ENCODE data around the gene LTBP1. TPM values are rescaled to one million over a fixed set of nuclear protein-coding genes. Genes with fewer than 3 reads are reported as not detected.

Gene LTBP1
- total RNA-seq, 2 experiments from 2014 or later: 0.18 TPM; not detected in 1

GRCh38 chr2:32925976-32926707, 20.6 kb upstream of the LTBP1 start:
- ATAC-seq (no peak), DNase-seq (no peak)
- Mint-ChIP-seq H3K9me3 (no peaks in the 10 kb centered on the region), H3K36me3 (ENCODE audit: low read depth) (no peaks in the 10 kb centered on the region), H3K27me3 (peaks cover 12% of the 10 kb centered on the region), H3K4me1 (ENCODE audit: low read depth) (no peaks in the 10 kb centered on the region), H3K27ac (no peak overlapping the region), H3K4me3 (no peak overlapping the region)
- intact Hi-C loops (cut with micrococcal nuclease): no loop called here
- TF ChIP-seq, protein P1, sequence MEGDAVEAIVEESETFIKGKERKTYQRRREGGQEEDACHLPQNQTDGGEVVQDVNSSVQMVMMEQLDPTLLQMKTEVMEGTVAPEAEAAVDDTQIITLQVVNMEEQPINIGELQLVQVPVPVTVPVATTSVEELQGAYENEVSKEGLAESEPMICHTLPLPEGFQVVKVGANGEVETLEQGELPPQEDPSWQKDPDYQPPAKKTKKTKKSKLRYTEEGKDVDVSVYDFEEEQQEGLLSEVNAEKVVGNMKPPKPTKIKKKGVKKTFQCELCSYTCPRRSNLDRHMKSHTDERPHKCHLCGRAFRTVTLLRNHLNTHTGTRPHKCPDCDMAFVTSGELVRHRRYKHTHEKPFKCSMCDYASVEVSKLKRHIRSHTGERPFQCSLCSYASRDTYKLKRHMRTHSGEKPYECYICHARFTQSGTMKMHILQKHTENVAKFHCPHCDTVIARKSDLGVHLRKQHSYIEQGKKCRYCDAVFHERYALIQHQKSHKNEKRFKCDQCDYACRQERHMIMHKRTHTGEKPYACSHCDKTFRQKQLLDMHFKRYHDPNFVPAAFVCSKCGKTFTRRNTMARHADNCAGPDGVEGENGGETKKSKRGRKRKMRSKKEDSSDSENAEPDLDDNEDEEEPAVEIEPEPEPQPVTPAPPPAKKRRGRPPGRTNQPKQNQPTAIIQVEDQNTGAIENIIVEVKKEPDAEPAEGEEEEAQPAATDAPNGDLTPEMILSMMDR (IDR thresholded peaks at IDR 0.05): no peak
- ChIA-PET POLR2A (no interaction called here), CTCF (no interaction called here)

DNA sequence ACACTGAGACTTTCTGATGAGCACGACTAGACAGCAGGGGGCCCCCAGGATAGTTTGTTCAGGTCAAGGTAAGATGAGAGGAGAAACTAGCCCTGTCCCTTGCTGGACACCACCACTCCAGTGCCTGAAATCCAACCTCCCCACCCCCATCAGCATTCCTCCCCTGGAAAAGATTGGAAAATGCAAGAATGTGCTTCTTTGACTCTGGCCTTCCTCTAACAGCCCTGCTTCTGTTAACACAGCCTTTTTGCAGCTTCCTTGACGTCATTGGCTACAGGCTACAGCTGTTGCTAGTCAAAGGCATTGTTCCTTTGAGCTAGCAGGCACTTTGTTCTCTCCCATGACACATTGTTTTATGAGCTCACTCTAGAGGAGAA, 20.1 kb upstream of the LTBP1 start:
- peaks cover 12% of the 10 kb centered on the region for H3K27me3 Mint-ChIP-seq
- DNase-seq: no peak
- CTCF ChIA-PET: no interaction called here

GRCh38 chr2:32930436-32930835, 16.3 kb upstream of the LTBP1 start:
- ChIA-PET CTCF (interaction anchor here (1.3 kb wide), 1 partner anchor 15 kb away, joined by 5 read pairs; no protein-coding TSS in a partner anchor), POLR2A (no interaction called here)
- Mint-ChIP-seq H3K36me3 (ENCODE audit: low read depth) (no peaks in the 10 kb centered on the region), H3K27me3 (peaks cover 7% of the 10 kb centered on the region), H3K9me3 (no peaks in the 10 kb centered on the region), H3K27ac (no peak overlapping the region), H3K4me1 (ENCODE audit: low read depth) (no peaks in the 10 kb centered on the region), H3K4me3 (no peak overlapping the region)
- intact Hi-C loops (cut with micrococcal nuclease): no loop called here
- TF ChIP-seq, protein P1 (IDR thresholded peaks at IDR 0.05): no peak
- ATAC-seq: no peak
- DNase-seq: no peak

More for the DNA sequence above, 20.1 kb upstream of the LTBP1 start:
- POLR2A ChIA-PET: no interaction called here
- TF ChIP-seq, protein P1 (IDR thresholded peaks at IDR 0.05): no peak
- Mint-ChIP-seq H3K9me3 (no peaks in the 10 kb centered on the region), H3K36me3 (ENCODE audit: low read depth) (no peaks in the 10 kb centered on the region), H3K4me3 (no peak overlapping the region), H3K4me1 (ENCODE audit: low read depth) (no peaks in the 10 kb centered on the region), H3K27ac (no peak overlapping the region)
- no peak for ATAC-seq
- intact Hi-C loops (cut with micrococcal nuclease): no loop called here

- no peaks in the 10 kb centered on the region for H3K36me3 Mint-ChIP-seq (ENCODE audit: low read depth)
- H3K27me3 Mint-ChIP-seq: peaks cover 6% of the 10 kb centered on the region
- ChIA-PET POLR2A (no interaction called here), CTCF (no interaction called here)
- DNase-seq: no peak
- H3K4me1 Mint-ChIP-seq (ENCODE audit: low read depth): no peaks in the 10 kb centered on the region
- no peaks in the 10 kb centered on the region for H3K9me3 Mint-ChIP-seq
- ATAC-seq: no peak
- intact Hi-C loops (cut with micrococcal nuclease): no loop called here
- no peak overlapping the region for H3K4me3 Mint-ChIP-seq
- TF ChIP-seq, protein P1 (IDR thresholded peaks at IDR 0.05): no peak
- H3K27ac Mint-ChIP-seq: no peak overlapping the region
These were observed 15.2 kb upstream of the LTBP1 start for GRCh38 chr2:32931519-32931918.

GRCh38 chr2:32931945-32932709, 14.6 kb upstream of the LTBP1 start:
- Mint-ChIP-seq H3K27ac (no peak overlapping the region), H3K36me3 (ENCODE audit: low read depth) (no peaks in the 10 kb centered on the region), H3K4me3 (no peak overlapping the region), H3K4me1 (ENCODE audit: low read depth) (no peaks in the 10 kb centered on the region), H3K27me3 (peaks cover 6% of the 10 kb centered on the region), H3K9me3 (no peaks in the 10 kb centered on the region)
- ATAC-seq: no peak
- CTCF ChIA-PET: no interaction called here
- no peak for DNase-seq
- TF ChIP-seq, protein P1 (IDR thresholded peaks at IDR 0.05): no peak
- POLR2A ChIA-PET: no interaction called here
- intact Hi-C loops (cut with micrococcal nuclease): no loop called here
